Caco-2 (cell line): Measurements from ENCODE around the gene GABPB1. TPM values are rescaled to one million over a fixed set of nuclear protein-coding genes. Genes with fewer than 3 reads are reported as not detected.

ENCODE experiments used
- BruUV-seq: library from RNA; stranded (reverse); fragments of 400-500 nt; replicated peaks from 2 replicates; lab custom pipeline; 2021; lab: Mats Ljungman, UMichigan
- CTCF ChIA-PET: fragments of 300-600 bp; sonication (Branson Sonifier 250); formaldehyde crosslinking; loops from one replicate; lab custom pipeline; 2022; ENCODE audit warnings: antibody characterized with exemption; lab: Charles Lee
- POLR2A ChIA-PET: fragments of 300-600 bp; sonication (Branson Sonifier 250); formaldehyde crosslinking; loops from one replicate; lab custom pipeline; 2022; ENCODE audit warnings: antibody characterized with exemption; lab: Charles Lee
- DNase-seq, 2 experiments: peaks; one replicate each; pipeline versions ENCODE4 v3.0.0 to v3.0.0-alpha.2; 2020 to 2022
- H3K27me3 ChIP-seq: replicated peaks from 2 replicates; pipeline ENCODE4 v1.6.0; 2011; ENCODE audit warnings: low read length; ENCODE audit not compliant: control insufficient read depth, insufficient read depth
- H3K36me3 ChIP-seq: 2 replicates; pipeline ENCODE4 v1.5.1; 2011; ENCODE audit warnings: low read length; ENCODE audit not compliant: control insufficient read depth, insufficient read depth
- H3K4me1 ChIP-seq: fragments of 250-450 bp; sonication (Bioruptor Pico); 2 replicates; pipeline ENCODE4 v1.5.1; 2020; ENCODE audit warnings: mild to moderate bottlenecking
- H3K4me3 ChIP-seq: 2 replicates; pipeline ENCODE4 v1.5.1; 2011; ENCODE audit warnings: low read depth, mild to moderate bottlenecking, control low read depth, low read length
- H3K9me3 ChIP-seq: fragments of 250-450 bp; sonication (Bioruptor Pico); 2 replicates; pipeline ENCODE4 v1.5.1; 2020; ENCODE audit warnings: mild to moderate bottlenecking, moderate library complexity
- H3K27ac Mint-ChIP-seq: one replicate; pipeline ENCODE4 v1.8.0; 2022; ENCODE audit warnings: mixed read lengths; ENCODE audit not compliant: unreplicated experiment
- H3K27me3 Mint-ChIP-seq: one replicate; pipeline ENCODE4 v1.8.0; 2022; ENCODE audit warnings: mixed read lengths; ENCODE audit not compliant: insufficient read depth, unreplicated experiment
- H3K36me3 Mint-ChIP-seq: one replicate; pipeline ENCODE4 v1.8.0; 2022; ENCODE audit warnings: mild to moderate bottlenecking, mixed read lengths; ENCODE audit not compliant: insufficient read depth, unreplicated experiment
- H3K4me1 Mint-ChIP-seq: one replicate; pipeline ENCODE4 v1.8.0; 2022; ENCODE audit warnings: low read depth, mixed read lengths; ENCODE audit not compliant: unreplicated experiment
- H3K4me3 Mint-ChIP-seq: one replicate; pipeline ENCODE4 v1.8.0; 2022; ENCODE audit warnings: mild to moderate bottlenecking, moderate library complexity, mixed read lengths; ENCODE audit not compliant: unreplicated experiment
- H3K9me3 Mint-ChIP-seq: one replicate; pipeline ENCODE4 v1.8.0; 2022; ENCODE audit warnings: mixed read lengths; ENCODE audit not compliant: unreplicated experiment
- CTCF ChIP-seq, 2 experiments: fragments of 200-600 bp in 1 of 2; IDR thresholded peaks; 1 replicate in 1 of 2; 2 replicates in 1 of 2; pipeline versions ENCODE4 v1.5.1 to v1.8.0; 2011 to 2022; ENCODE audit warnings: antibody characterized with exemption in 1 of 2, control low read depth in 1 of 2, inconsistent platforms in 1 of 2, low read depth in 1 of 2, low read length in 1 of 2, mild to moderate bottlenecking in 1 of 2, moderate library complexity in 1 of 2; ENCODE audit not compliant: insufficient read depth in 1 of 2, severe bottlenecking in 1 of 2, unreplicated experiment in 1 of 2
- intact Hi-C: fragments of 100-400 bp; cut with micrococcal nuclease; formaldehyde crosslinking; loops from one replicate; pipeline ENCODE4 v1.10.0; 2022; ENCODE audit not compliant: unreplicated experiment
- total RNA-seq: library from RNA; stranded (reverse); gene quantifications from 2 replicates; pipeline ENCODE4 v1.2.3, GENCODE V29; 2022

Gene GABPB1
- total RNA-seq, 1 experiment from 2014 or later: 44.7 TPM

- ChIA-PET CTCF (interaction anchor here (0.7 kb wide), 1 partner anchor 401 kb away, joined by 4 read pairs; no protein-coding TSS in a partner anchor), POLR2A (interaction anchor here (0.6 to 0.7 kb wide), 2 partner anchors 57 to 66 kb away, joined by 3 read pairs; no protein-coding TSS in a partner anchor)
- Histone ChIP-seq H3K4me3 (no peak overlapping the region), H3K9me3 (no peaks in the 10 kb centered on the region), H3K27me3 (no peaks in the 10 kb centered on the region), H3K4me1 (peaks cover 7% of the 10 kb centered on the region), H3K36me3 (no peaks in the 10 kb centered on the region; the same call in 1 of the 2 replicates)
- Mint-ChIP-seq H3K4me3 (no peak overlapping the region), H3K27me3 (no peaks in the 10 kb centered on the region), H3K4me1 (peaks cover 11% of the 10 kb centered on the region), H3K9me3 (no peaks in the 10 kb centered on the region), H3K36me3 (peaks cover 50% of the 10 kb centered on the region), H3K27ac (no peak overlapping the region)
- no TSS peak for BruUV-seq
- peak; percentile 65 to 69 for TF ChIP-seq CTCF (IDR thresholded peaks at IDR 0.05; ENCODE audit: insufficient read depth in 1 of 2, low read depth in 1 of 2, low read length in 1 of 2, severe bottlenecking in 1 of 2, unreplicated experiment in 1 of 2)
- intact Hi-C loops: loop anchor here (2.0 kb wide), 1 partner anchor 550 kb away; the partner anchor contains the start of gene AP4E1
- peak; percentile 44 to 55 for DNase-seq
Measured at GRCh38 chr15:50358845-50359244, 3.8 kb upstream of the GABPB1 start.

GRCh38 chr15:50355980-50356379 lies 982 bp upstream of the GABPB1 start:
- H3K27me3 ChIP-seq: no peaks in the 10 kb centered on the region
- intact Hi-C loops: loop anchor here (1.0 kb wide), 1 partner anchor 68 kb away; the partner anchor contains the start of gene USP8
- no peaks in the 10 kb centered on the region; the same call in 1 of the 2 replicates for H3K36me3 ChIP-seq
- BruUV-seq: no TSS peak
- ChIA-PET CTCF (no interaction called here), POLR2A (interaction anchor here (0.6 to 1.5 kb wide), 4 partner anchors 12 to 552 kb away, joined by 3 to 21 read pairs (median 4); partner anchors contain the start of gene USP8)
- DNase-seq: no peak
- Mint-ChIP-seq H3K36me3 (peaks cover 49% of the 10 kb centered on the region), H3K9me3 (no peaks in the 10 kb centered on the region), H3K27ac (peak overlapping the region; percentile 97), H3K4me3 (peak overlapping the region; percentile 93), H3K4me1 (peaks cover 21% of the 10 kb centered on the region), H3K27me3 (no peaks in the 10 kb centered on the region)
- no peak for TF ChIP-seq CTCF (IDR thresholded peaks at IDR 0.05; ENCODE audit: insufficient read depth in 1 of 2, low read depth in 1 of 2, low read length in 1 of 2, severe bottlenecking in 1 of 2, unreplicated experiment in 1 of 2)
- H3K4me3 ChIP-seq: peak overlapping the region; percentile 91
- H3K9me3 ChIP-seq: no peaks in the 10 kb centered on the region
- peaks cover 16% of the 10 kb centered on the region for H3K4me1 ChIP-seq

GRCh38 chr15:50355619-50355905 lies 564 bp upstream of the GABPB1 start:
- no peak for DNase-seq
- BruUV-seq: TSS peak; percentile 65
- H3K27ac Mint-ChIP-seq: peak overlapping the region; percentile 97
- intact Hi-C loops: loop anchor here (1.0 kb wide), 1 partner anchor 69 kb away; the partner anchor contains the start of gene USP8
- H3K9me3 Mint-ChIP-seq: no peaks in the 10 kb centered on the region
- peak overlapping the region; percentile 93 for H3K4me3 Mint-ChIP-seq
- H3K4me1 Mint-ChIP-seq: peaks cover 26% of the 10 kb centered on the region
- POLR2A ChIA-PET: interaction anchor here (0.6 to 1.5 kb wide), 5 partner anchors 12 to 638 kb away, joined by 3 to 21 read pairs (median 3); partner anchors contain the start of gene USP8
- Histone ChIP-seq H3K4me1 (peaks cover 16% of the 10 kb centered on the region), H3K4me3 (peak overlapping the region; percentile 91), H3K9me3 (no peaks in the 10 kb centered on the region), H3K27me3 (no peaks in the 10 kb centered on the region), H3K36me3 (no peaks in the 10 kb centered on the region; the same call in 1 of the 2 replicates)
- no peaks in the 10 kb centered on the region for H3K27me3 Mint-ChIP-seq
- TF ChIP-seq CTCF (IDR thresholded peaks at IDR 0.05; ENCODE audit: insufficient read depth in 1 of 2, low read depth in 1 of 2, low read length in 1 of 2, severe bottlenecking in 1 of 2, unreplicated experiment in 1 of 2): no peak
- peaks cover 49% of the 10 kb centered on the region for H3K36me3 Mint-ChIP-seq
- CTCF ChIA-PET: no interaction called here
